ENCODE data around the gene FOXA2. TPM values are rescaled to one million over a fixed set of nuclear protein-coding genes. Genes with fewer than 3 reads are reported as not detected.

The FOXA2 gene
- total RNA-seq, 1 donor from 2014 or later = 23.5 TPM

- Histone ChIP-seq H3K27ac (peak overlapping the region; percentile 56), H3K9me3 (no peaks in the 10 kb centered on the region), H3K4me1 (no peaks in the 10 kb centered on the region), H3K27me3 (ENCODE audit: low read depth) (peaks cover 87% of the 10 kb centered on the region), H3K4me3 (no peak overlapping the region), H3K36me3 (no peaks in the 10 kb centered on the region)
- TF ChIP-seq CTCF (IDR thresholded peaks at IDR 0.05) = no peak
- DNase-seq (peak; percentile 52), ATAC-seq (peak; percentile 9 to 48)
- intact Hi-C loops (cut with DNase I) = no loop called here
Measured at GRCh38 chr20:22572491-22572890, 11.9 kb downstream of the FOXA2 start.

GRCh38 chr20:22572023-22572422 is 12.3 kb downstream of the FOXA2 start:
- intact Hi-C loops (cut with DNase I) = no loop called here
- Histone ChIP-seq H3K27ac (peak overlapping the region; percentile 56), H3K27me3 (ENCODE audit: low read depth) (peaks cover 87% of the 10 kb centered on the region), H3K4me3 (no peak overlapping the region), H3K4me1 (no peaks in the 10 kb centered on the region), H3K9me3 (no peaks in the 10 kb centered on the region), H3K36me3 (no peaks in the 10 kb centered on the region)
- ATAC-seq (no peak), DNase-seq (no peak)
- TF ChIP-seq CTCF (IDR thresholded peaks at IDR 0.05) = no peak

- peaks cover 67% of the 10 kb centered on the region for H3K27me3 ChIP-seq (ENCODE audit: low read depth)
- no peaks in the 10 kb centered on the region for H3K4me1 ChIP-seq
- intact Hi-C loops (cut with DNase I) = no loop called here
- H3K9me3 ChIP-seq = no peaks in the 10 kb centered on the region
- peak overlapping the region; percentile 88 for H3K27ac ChIP-seq
- TF ChIP-seq CTCF (IDR thresholded peaks at IDR 0.05) = no peak
- H3K36me3 ChIP-seq = no peaks in the 10 kb centered on the region
- no peak for DNase-seq
- ATAC-seq = no peak
- H3K4me3 ChIP-seq = peak overlapping the region; percentile 36
Measured at GRCh38 chr20:22569353-22569752, 15.0 kb downstream of the FOXA2 start.

- Histone ChIP-seq H3K9me3 (no peaks in the 10 kb centered on the region), H3K27ac (peak overlapping the region; percentile 88), H3K4me3 (peak overlapping the region; percentile 36), H3K36me3 (no peaks in the 10 kb centered on the region), H3K4me1 (no peaks in the 10 kb centered on the region), H3K27me3 (ENCODE audit: low read depth) (peaks cover 62% of the 10 kb centered on the region)
- ATAC-seq (peak; percentile 72 to 73), DNase-seq (peak; percentile 51)
- TF ChIP-seq CTCF (IDR thresholded peaks at IDR 0.05) = no peak
- intact Hi-C loops (cut with DNase I) = no loop called here
Measured at GRCh38 chr20:22568872-22569344, 15.5 kb downstream of the FOXA2 start.

GRCh38 chr20:22567944-22568871 is 16.2 kb downstream of the FOXA2 start:
- Histone ChIP-seq H3K27me3 (ENCODE audit: low read depth) (peaks cover 59% of the 10 kb centered on the region), H3K36me3 (no peaks in the 10 kb centered on the region), H3K4me3 (peak overlapping the region; percentile 36), H3K9me3 (no peaks in the 10 kb centered on the region), H3K4me1 (no peaks in the 10 kb centered on the region), H3K27ac (peak overlapping the region; percentile 88)
- ATAC-seq = peak; percentile 84 to 85
- TF ChIP-seq CTCF (IDR thresholded peaks at IDR 0.05) = no peak
- intact Hi-C loops (cut with DNase I) = no loop called here
- DNase-seq = peak; percentile 69
